HG02759 (cell line): ENCODE measurements around the gene SFSWAP.
"Not testable (repeated sequence)": the region's sequence is repeated elsewhere in the genome, so short reads cannot be mapped to it uniquely, and the experiment has no call there.

ENCODE experiments used
- ATAC-seq: cut with Tn5 transposase; IDR thresholded peaks from one replicate; pipeline ENCODE4 v1.9.1; 2021; ENCODE audit warnings: mild to moderate bottlenecking, moderate library complexity; ENCODE audit not compliant: unreplicated experiment

SFSWAP gene

GRCh38 chr12:131701705-131702572 lies 9.0 kb upstream of the SFSWAP start:
- no peak for ATAC-seq

- ATAC-seq = no peak
Observed at GRCh38 chr12:131702573-131702877, 8.4 kb upstream of the SFSWAP start.

GRCh38 chr12:131703161-131703560 lies 7.7 kb upstream of the SFSWAP start:
- ATAC-seq = no peak

GRCh38 chr12:131704509-131704908 lies 6.4 kb upstream of the SFSWAP start:
- no peak for ATAC-seq

GRCh38 chr12:131706709-131707108 lies 4.2 kb upstream of the SFSWAP start:
- not testable (repeated sequence) for ATAC-seq

- ATAC-seq = no peak
Observed at GRCh38 chr12:131709226-131709625, 1.7 kb upstream of the SFSWAP start.

GRCh38 chr12:131711551-131712205 lies 788 bp downstream of the SFSWAP start:
- no peak for ATAC-seq

GRCh38 chr12:131713349-131713748 lies 2.5 kb downstream of the SFSWAP start:
- ATAC-seq = no peak

- ATAC-seq = no peak
Observed at GRCh38 chr12:131714759-131715158, 3.9 kb downstream of the SFSWAP start.

GRCh38 chr12:131716282-131716681 lies 5.4 kb downstream of the SFSWAP start:
- no peak for ATAC-seq

- ATAC-seq = no peak
Observed at GRCh38 chr12:131720241-131720640, 9.4 kb downstream of the SFSWAP start.

GRCh38 chr12:131720921-131721320 lies 10.0 kb downstream of the SFSWAP start:
- no peak for ATAC-seq

GRCh38 chr12:131721548-131721947 lies 10.7 kb downstream of the SFSWAP start:
- no peak for ATAC-seq

GRCh38 chr12:131723532-131723931 lies 12.6 kb downstream of the SFSWAP start:
- no peak for ATAC-seq

GRCh38 chr12:131724534-131724933 lies 13.6 kb downstream of the SFSWAP start:
- ATAC-seq = no peak

GRCh38 chr12:131725503-131725902 lies 14.6 kb downstream of the SFSWAP start:
- no peak for ATAC-seq

- no peak for ATAC-seq
Observed at GRCh38 chr12:131728720-131729119, 17.8 kb downstream of the SFSWAP start.

GRCh38 chr12:131729254-131729955 lies 18.5 kb downstream of the SFSWAP start:
- no peak for ATAC-seq

- ATAC-seq = no peak
Observed at GRCh38 chr12:131732996-131733615, 22.2 kb downstream of the SFSWAP start.

- no peak for ATAC-seq
Observed at GRCh38 chr12:131733874-131734273, 23.0 kb downstream of the SFSWAP start.
